A549 (cell line): ENCODE results near the gene SPEN. TPM values are rescaled to one million over a fixed set of nuclear protein-coding genes. Genes with fewer than 3 reads are reported as not detected.

Experiments
- ATAC-seq, 2 experiments: fragments of 200-7000 bp in 1 of 2; fragments of >200 bp in 1 of 2; cut with Nextera tagmentation in 1 of 2; cut with Tn5 transposase in 1 of 2; 3 replicates each; pipeline versions ENCODE4 v1.8.0 to v1.9.1; 2018 to 2020; ENCODE audit warnings: mild to moderate bottlenecking in 1 of 2, moderate library complexity in 1 of 2
- CTCF ChIA-PET: fragments of 300-600 bp; sonication (Branson Sonifier 250); formaldehyde crosslinking; extraction: SDS; loops from one replicate; lab custom pipeline; 2021; ENCODE audit warnings: antibody characterized with exemption, inconsistent platforms; lab: Yijun Ruan, JAX
- POLR2A ChIA-PET: fragments of 350-600 bp; formaldehyde crosslinking; extraction: SDS; loops from one replicate; lab custom pipeline; 2021; ENCODE audit warnings: antibody characterized with exemption, inconsistent platforms; lab: Yijun Ruan, JAX
- DNase-seq, 2 experiments: peaks; one replicate each; pipeline versions ENCODE4 v3.0.0 to v3.0.0-alpha.2; 2011 to 2016; ENCODE audit warnings: low read depth in 1 of 2, low spot score in 1 of 2
- FAIRE-seq: peaks from 2 replicates; lab custom pipeline; 2011; peaks lifted over from hg19 to GRCh38; lab: Jason Lieb, UNC
- H3K27ac ChIP-seq, 2 experiments: fragments of >200 bp; sonication (Bioruptor Twin); formaldehyde crosslinking; 3 replicates each; pipeline ENCODE4 v1.5.1; 2016 to 2017
- H3K4me1 ChIP-seq: fragments of >200 bp; sonication (Bioruptor Twin); formaldehyde crosslinking; 3 replicates; pipeline ENCODE4 v1.6.1; 2016
- H3K4me2 ChIP-seq: fragments of >200 bp; sonication (Bioruptor Twin); formaldehyde crosslinking; 3 replicates; pipeline ENCODE4 v1.6.1; 2016
- H3K4me3 ChIP-seq: fragments of >200 bp; sonication (Bioruptor Twin); formaldehyde crosslinking; 3 replicates; pipeline ENCODE4 v1.5.1; 2016
- H3K9me3 ChIP-seq: fragments of >200 bp; sonication (Bioruptor Twin); formaldehyde crosslinking; 3 replicates; pipeline ENCODE4 v1.6.1; 2016
- CBX8 ChIP-seq: fragments of 200-600 bp; sonication (generic); IDR thresholded peaks from 2 replicates; pipeline ENCODE4 v1.6.1; 2016
- CEBPB ChIP-seq, 2 experiments: fragments of >200 bp in 1 of 2; sonication (Bioruptor Twin) in 1 of 2; formaldehyde crosslinking in 1 of 2; IDR thresholded peaks; 2 replicates each; pipeline ENCODE4 v1.6.1; 2012 to 2016
- CHD2 ChIP-seq: fragments of 150-350 bp; IDR thresholded peaks from 2 replicates; pipeline ENCODE4 v1.6.1; 2014; ENCODE audit warnings: low read length; ENCODE audit not compliant: partially characterized antibody
- CTCF ChIP-seq: fragments of >200 bp; sonication (Bioruptor Twin); formaldehyde crosslinking; IDR thresholded peaks from 3 replicates; pipeline ENCODE4 v1.5.1; 2016
- E2F6 ChIP-seq: IDR thresholded peaks from 2 replicates; pipeline ENCODE4 v1.6.1; 2012; ENCODE audit warnings: low read depth, borderline replicate concordance
- ELK1 ChIP-seq: fragments of 150-350 bp; IDR thresholded peaks from 2 replicates; pipeline ENCODE4 v1.6.1; 2014; ENCODE audit warnings: low read depth, mild to moderate bottlenecking, low read length
- ESRRA ChIP-seq: fragments of 150-350 bp; IDR thresholded peaks from 2 replicates; pipeline ENCODE4 v1.6.1; 2014; ENCODE audit warnings: mild to moderate bottlenecking, low read length, borderline replicate concordance
- FOSB ChIP-seq: fragments of 250-450 bp; sonication (Bioruptor Pico); IDR thresholded peaks from 2 replicates; pipeline ENCODE4 v1.5.0; 2020; ENCODE audit warnings: mild to moderate bottlenecking, moderate library complexity
- FOSL2 ChIP-seq, 2 experiments: fragments of 450-650 bp in 1 of 2; fragments of >200 bp in 1 of 2; sonication (Bioruptor Twin) in 1 of 2; formaldehyde crosslinking; IDR thresholded peaks; 2 replicates each; pipeline versions ENCODE4 v1.5.0 to v1.6.1; 2016 to 2020; ENCODE audit warnings: mild to moderate bottlenecking in 1 of 2, moderate library complexity in 1 of 2
- GATA3 ChIP-seq: IDR thresholded peaks from 2 replicates; pipeline ENCODE4 v1.6.1; 2012; ENCODE audit warnings: borderline replicate concordance
- HOXA7 ChIP-seq: fragments of 250-450 bp; sonication (Bioruptor Pico); IDR thresholded peaks from 2 replicates; pipeline ENCODE4 v1.5.0; 2020; ENCODE audit warnings: mild to moderate bottlenecking, moderate library complexity
- HOXB13 ChIP-seq: fragments of 250-450 bp; sonication (Bioruptor Pico); IDR thresholded peaks from 2 replicates; pipeline ENCODE4 v1.5.0; 2020; ENCODE audit warnings: low read depth, mild to moderate bottlenecking, moderate library complexity
- HOXB5 ChIP-seq: fragments of 250-450 bp; sonication (Bioruptor Pico); IDR thresholded peaks from 2 replicates; pipeline ENCODE4 v1.5.0; 2020; ENCODE audit warnings: mild to moderate bottlenecking, moderate library complexity
- JUN ChIP-seq, 2 experiments: fragments of >200 bp; sonication (Bioruptor Twin); formaldehyde crosslinking; IDR thresholded peaks; 2 replicates in 1 of 2; 3 replicates in 1 of 2; pipeline ENCODE4 v1.6.1; 2016 to 2017
- MAFK ChIP-seq: fragments of 450-650 bp; IDR thresholded peaks from 2 replicates; pipeline ENCODE4 v1.6.1; 2014; ENCODE audit not compliant: partially characterized antibody
- NR3C1 ChIP-seq: fragments of >200 bp; sonication (Bioruptor Twin); formaldehyde crosslinking; IDR thresholded peaks from 3 replicates; pipeline ENCODE4 v1.6.1; 2017
- RAD21 ChIP-seq, 2 experiments: fragments of >200 bp in 1 of 2; sonication (Bioruptor Twin) in 1 of 2; formaldehyde crosslinking in 1 of 2; IDR thresholded peaks in 1 of 2; conservative IDR thresholded peaks in 1 of 2; 2 replicates in 1 of 2; 3 replicates in 1 of 2; pipeline ENCODE4 v1.6.1; 2012 to 2018; ENCODE audit warnings: inconsistent platforms in 1 of 2
- RARB ChIP-seq: fragments of 250-450 bp; sonication (Bioruptor Pico); IDR thresholded peaks from 2 replicates; pipeline ENCODE4 v1.8.0; 2021; ENCODE audit warnings: mild to moderate bottlenecking, moderate library complexity
- RCOR1 ChIP-seq: fragments of 150-350 bp; IDR thresholded peaks from 2 replicates; pipeline ENCODE4 v1.6.1; 2014; ENCODE audit warnings: antibody characterized with exemption, low read length, low read depth
- RFX5 ChIP-seq: fragments of 450-650 bp; IDR thresholded peaks from 2 replicates; pipeline ENCODE4 v1.7.1; 2014; ENCODE audit warnings: antibody characterized with exemption, mild to moderate bottlenecking, moderate library complexity
- ZC3H11A ChIP-seq: fragments of 450-650 bp; IDR thresholded peaks from 2 replicates; pipeline ENCODE4 v1.6.1; 2014; ENCODE audit warnings: antibody characterized with exemption, mild to moderate bottlenecking
- ZSCAN20 ChIP-seq: fragments of 250-450 bp; sonication (Bioruptor Pico); IDR thresholded peaks from 2 replicates; pipeline ENCODE4 v1.8.0; 2022; ENCODE audit warnings: mild to moderate bottlenecking, moderate library complexity
- WGBS: methylation state at CpG from one replicate; pipeline ENCODE4 v1.1.6; 2017; ENCODE audit errors: missing lambda C conversion rate; 5-methylcytosine and 5-hydroxymethylcytosine counted together
- polyA plus RNA-seq, 4 experiments: library from polyadenylated mRNA; depleted of rRNA in 3 of 4; stranded (reverse); fragments of >200 nt; fragmentation: RNase III in 1 of 4; extraction: RNeasy Plus Mini Kit Qiagen cat#74134 plus additional on column Dnase treatment in 1 of 4; gene quantifications; 2 replicates in 3 of 4; 3 replicates in 1 of 4; pipeline ENCODE4 v1.2.3, GENCODE V29; 2011 to 2017
- TF ChIP-seq, protein P1 (sequence below): IDR thresholded peaks from 2 replicates; pipeline ENCODE4 v1.6.1; 2012

The SPEN gene
- polyA plus RNA-seq, 2 of the 4 experiments (the other 2 are of a cell fraction) = 7.0 to 15.5 TPM

DNA sequence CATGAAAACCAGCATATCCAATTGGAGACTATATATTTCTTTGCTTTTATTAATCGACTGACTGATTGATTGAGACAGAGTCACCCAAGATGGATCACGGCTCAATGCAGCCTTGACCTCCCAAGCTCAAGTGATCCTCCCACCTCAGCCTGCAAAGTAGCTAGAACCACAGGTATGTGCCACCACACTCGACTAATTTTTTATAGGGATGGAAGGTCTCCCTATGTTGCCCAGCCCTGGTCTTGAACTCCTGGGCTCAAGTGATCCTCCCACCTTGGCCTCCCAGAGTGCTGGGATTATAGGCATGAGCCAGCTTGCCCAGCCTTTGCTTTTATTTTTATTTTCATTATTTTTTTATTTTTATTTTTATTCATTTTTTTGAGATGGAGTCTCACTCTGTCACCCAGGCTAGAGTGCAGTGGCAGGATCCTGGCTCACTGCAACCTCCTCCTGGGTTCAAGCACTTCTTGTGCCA, 5.4 kb downstream of the SPEN start:
- ChIA-PET CTCF (no interaction called here), POLR2A (no interaction called here)
- no peak for DNase-seq
- peaks cover 25% of the 10 kb centered on the region for H3K4me1 ChIP-seq
- peak overlapping the region in 1 of 2 experiments; percentile 40; a peak in 1 of 6 replicates for H3K27ac ChIP-seq
- no peak for ATAC-seq
- WGBS = 83% methylated on average over 3 of the region's 3 CpGs
- H3K4me3 ChIP-seq = no peak overlapping the region
- no peaks in the 10 kb centered on the region for H3K9me3 ChIP-seq
- TF ChIP-seq FOSB (CRISPR knock-in tag) (no peak), CHD2 (no peak), RCOR1 (no peak), HOXB5 (CRISPR knock-in tag) (no peak), GATA3 (no peak), FOSL2 (IDR thresholded peaks at IDR 0.05) (no peak), FOSL2 (CRISPR knock-in tag; IDR thresholded peaks at IDR 0.05) (no peak), E2F6 (no peak), JUN (IDR thresholded peaks at IDR 0.05) (no peak), HOXA7 (no peak), RAD21 (conservative IDR thresholded peaks at IDR 0.05 in 1 of 2, IDR thresholded peaks at IDR 0.05 in 1 of 2) (no peak), CTCF (no peak)
- TF ChIP-seq, protein P1, sequence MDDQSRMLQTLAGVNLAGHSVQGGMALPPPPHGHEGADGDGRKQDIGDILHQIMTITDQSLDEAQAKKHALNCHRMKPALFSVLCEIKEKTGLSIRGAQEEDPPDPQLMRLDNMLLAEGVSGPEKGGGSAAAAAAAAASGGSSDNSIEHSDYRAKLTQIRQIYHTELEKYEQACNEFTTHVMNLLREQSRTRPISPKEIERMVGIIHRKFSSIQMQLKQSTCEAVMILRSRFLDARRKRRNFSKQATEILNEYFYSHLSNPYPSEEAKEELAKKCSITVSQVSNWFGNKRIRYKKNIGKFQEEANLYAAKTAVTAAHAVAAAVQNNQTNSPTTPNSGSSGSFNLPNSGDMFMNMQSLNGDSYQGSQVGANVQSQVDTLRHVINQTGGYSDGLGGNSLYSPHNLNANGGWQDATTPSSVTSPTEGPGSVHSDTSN = no peak
- no peak for FAIRE-seq
- H3K4me2 ChIP-seq = no peak overlapping the region; the same call in 2 of the 3 replicates

DNA sequence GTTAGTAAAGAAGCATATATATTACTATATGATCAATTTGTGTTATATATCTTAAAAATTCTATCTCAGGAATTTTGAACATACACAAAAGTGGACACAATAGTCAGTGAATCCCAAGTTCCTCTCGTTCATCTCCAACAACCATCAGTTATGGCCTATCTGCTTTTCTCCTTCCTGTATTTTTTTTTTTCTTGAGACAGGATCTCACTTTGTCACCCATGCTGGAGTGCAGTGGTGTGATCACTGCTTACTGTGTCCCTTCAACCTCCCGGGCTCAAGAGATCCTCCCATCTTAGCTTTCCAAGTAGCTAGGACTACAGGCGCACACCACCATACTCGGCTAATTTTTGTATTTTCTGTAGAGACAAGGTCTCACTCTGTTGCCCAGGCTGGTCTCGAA, 9.4 kb downstream of the SPEN start:
- no peaks in the 10 kb centered on the region for H3K9me3 ChIP-seq
- ChIA-PET CTCF (interaction anchor here (0.8 to 1.1 kb wide), 2 partner anchors 10 to 30 kb away, joined by 3 read pairs; no protein-coding TSS in a partner anchor), POLR2A (no interaction called here)
- TF ChIP-seq CEBPB (IDR thresholded peaks at IDR 0.05) = no peak
- TF ChIP-seq ESRRA = no peak
- TF ChIP-seq CBX8 = no peak
- TF ChIP-seq RARB (CRISPR knock-in tag) = no peak
- TF ChIP-seq MAFK = no peak
- TF ChIP-seq ZC3H11A = no peak
- no peak for TF ChIP-seq HOXB13 (CRISPR knock-in tag)
- WGBS = 93% methylated on average over 5 of the region's 5 CpGs
- no peak overlapping the region for H3K4me3 ChIP-seq
- H3K27ac ChIP-seq = no peak overlapping the region
- DNase-seq (no peak), ATAC-seq (no peak), FAIRE-seq (no peak)
- peaks cover 15% of the 10 kb centered on the region for H3K4me1 ChIP-seq
- no peak overlapping the region for H3K4me2 ChIP-seq

DNA sequence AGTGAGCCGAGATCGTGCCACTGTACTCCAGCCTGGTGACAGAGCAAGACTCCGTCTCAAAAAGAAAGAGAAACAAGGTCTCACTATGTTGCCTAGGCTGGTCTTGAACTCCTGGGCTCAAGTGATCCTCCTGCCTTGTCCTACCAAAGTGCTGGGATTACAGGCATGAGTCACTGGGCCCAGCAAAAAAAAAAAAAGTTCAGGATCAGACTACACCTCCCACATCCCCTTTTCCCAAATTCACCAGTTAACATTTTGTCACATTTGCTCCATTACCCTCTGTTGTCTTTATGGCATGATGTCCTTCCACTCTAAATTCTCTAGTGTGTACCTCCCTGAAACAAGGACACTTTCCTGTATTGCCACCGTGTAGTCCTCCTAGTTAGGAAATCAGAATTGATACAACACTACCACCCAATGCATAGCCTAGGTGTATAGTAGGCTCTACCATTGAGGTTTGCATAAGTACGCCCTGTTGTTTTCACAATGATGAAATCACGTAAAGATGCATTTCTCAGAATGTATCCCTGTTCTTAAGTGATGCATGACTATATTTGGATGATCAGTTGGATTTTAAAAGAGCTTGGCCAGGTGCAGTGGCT, 10.7 kb downstream of the SPEN start:
- Histone ChIP-seq H3K27ac (0 out of 6 replicates have a peak overlapping the region, but pooled peaks of 1 of the 2 experiments have one; percentile 26), H3K4me3 (no peak overlapping the region), H3K4me2 (no peak overlapping the region), H3K4me1 (peaks cover 7% of the 10 kb centered on the region; the same call in 1 of the 3 replicates), H3K9me3 (no peaks in the 10 kb centered on the region)
- ChIA-PET POLR2A (interaction anchor here (0.6 kb wide), 1 partner anchor 25 kb away, joined by 4 read pairs; no protein-coding TSS in a partner anchor), CTCF (interaction anchor here (0.8 to 1.3 kb wide), 2 partner anchors 19 to 100 kb away, joined by 3 to 4 read pairs; no protein-coding TSS in a partner anchor)
- no peak for DNase-seq
- FAIRE-seq = no peak
- TF ChIP-seq ZSCAN20 (CRISPR knock-in tag) (no peak), MAFK (no peak), NR3C1 (no peak), ELK1 (no peak), RAD21 (conservative IDR thresholded peaks at IDR 0.05 in 1 of 2, IDR thresholded peaks at IDR 0.05 in 1 of 2) (no peak), FOSL2 (IDR thresholded peaks at IDR 0.05) (no peak), FOSL2 (CRISPR knock-in tag; IDR thresholded peaks at IDR 0.05) (no peak), RFX5 (no peak)
- WGBS = 77% methylated on average over 6 of the region's 6 CpGs
- ATAC-seq = peak in 1 of 2 experiments; percentile 33; a peak in 2 of 6 replicates
